GM18526 (cell line): ENCODE data around the gene FRS3.

ENCODE experiments used
- POLR2A ChIP-seq: IDR thresholded peaks from 3 replicates; pipeline ENCODE4 v1.6.1; 2011; ENCODE audit not compliant: insufficient read length; ENCODE audit errors: extremely low read depth

Gene FRS3

GRCh38 chr6:41779788-41780550 is at the start of gene FRS3:
Gene FRS3, minus strand, starts transcription at chr6:41779900. Its CDS starts 2,913 bp downstream, at chr6:41776987.
- TF ChIP-seq POLR2A: peak; percentile 43

GRCh38 chr6:41826343-41827022 is 46.8 kb upstream of the FRS3 start:
- no peak for TF ChIP-seq POLR2A

- TF ChIP-seq POLR2A: no peak
Observed at GRCh38 chr6:41824571-41825569, 45.2 kb upstream of the FRS3 start.

GRCh38 chr6:41823178-41823577 is 43.5 kb upstream of the FRS3 start:
- TF ChIP-seq POLR2A: no peak

GRCh38 chr6:41822021-41822420 is 42.3 kb upstream of the FRS3 start:
- no peak for TF ChIP-seq POLR2A

- TF ChIP-seq POLR2A: no peak
Observed at GRCh38 chr6:41821266-41821665, 41.6 kb upstream of the FRS3 start.

GRCh38 chr6:41818271-41819054 is 38.8 kb upstream of the FRS3 start:
- TF ChIP-seq POLR2A: no peak

- no peak for TF ChIP-seq POLR2A
Observed at GRCh38 chr6:41815587-41815986, 35.9 kb upstream of the FRS3 start.

GRCh38 chr6:41814629-41815028 is 34.9 kb upstream of the FRS3 start:
- TF ChIP-seq POLR2A: no peak

GRCh38 chr6:41813956-41814355 is 34.3 kb upstream of the FRS3 start:
- no peak for TF ChIP-seq POLR2A

- no peak for TF ChIP-seq POLR2A
Observed at GRCh38 chr6:41813469-41813868, 33.8 kb upstream of the FRS3 start.

GRCh38 chr6:41811095-41811494 is 31.4 kb upstream of the FRS3 start:
- TF ChIP-seq POLR2A: no peak

- TF ChIP-seq POLR2A: no peak
Observed at GRCh38 chr6:41805830-41806774, 26.4 kb upstream of the FRS3 start.
